Tibial artery (tissue), 4 donors: ENCODE measurements around the gene OXGR1.

Source experiments
- DNase-seq, 2 donors: peaks; one replicate each; pipeline ENCODE4 v3.0.0-alpha.2; 2019
- H3K27ac ChIP-seq, 2 donors: fragments of 200-600 bp; sonication (generic) in 1 of 2; 1 replicate in 1 of 2; 2 replicates in 1 of 2; pipeline ENCODE4 v1.5.1; 2018 to 2019; ENCODE audit warnings: mild to moderate bottlenecking in 1 of 2
- H3K27me3 ChIP-seq, 2 donors: fragments of 200-600 bp; sonication (generic) in 1 of 2; one replicate each; pipeline versions ENCODE4 v1.5.1 to v1.6.0; 2016 to 2019
- H3K36me3 ChIP-seq, 3 donors: fragments of 200-600 bp; sonication (generic) in 2 of 3; one replicate each; pipeline ENCODE4 v1.5.1; 2016 to 2019; ENCODE audit warnings: mild to moderate bottlenecking in 2 of 3
- H3K4me1 ChIP-seq, 4 donors: fragments of 200-600 bp; sonication (generic) in 2 of 4; 1 replicate in 3 of 4; 2 replicates in 1 of 4; pipeline ENCODE4 v1.5.1; 2016 to 2019
- H3K4me3 ChIP-seq, 2 donors: fragments of 200-600 bp; sonication (generic) in 1 of 2; 1 replicate in 1 of 2; 2 replicates in 1 of 2; pipeline ENCODE4 v1.5.1; 2018 to 2019; ENCODE audit warnings: mild to moderate bottlenecking in 2 of 2
- H3K9me3 ChIP-seq, 3 donors: fragments of 200-600 bp; sonication (generic) in 1 of 3; one replicate each; pipeline ENCODE4 v1.5.1; 2016 to 2019
- CTCF ChIP-seq, 2 experiments: fragments of 200-600 bp in 1 of 2; fragments of 450-650 bp in 1 of 2; IDR thresholded peaks; one replicate each; pipeline ENCODE4 v1.5.1; 2017 to 2019; ENCODE audit warnings: antibody characterized with exemption in 2 of 2, mild to moderate bottlenecking in 1 of 2, moderate library complexity in 1 of 2
- intact Hi-C: fragments of 100-400 bp; cut with DNase I; formaldehyde crosslinking; loops from one replicate; pipeline ENCODE4 v1.15.0; 2023; ENCODE audit warnings: low total_unique reads

Gene OXGR1

GRCh38 chr13:96994017-96994857 lies at the start of gene OXGR1:
Gene OXGR1 (minus strand): TSS chr13:96994476. CDS start chr13:96987759, 6,717 bp downstream.
- H3K4me3 ChIP-seq: peak within 1 kb of the TSS; percentile 38 to 53
- no peaks in the 10 kb centered on the region for H3K36me3 ChIP-seq
- peaks cover 0 to 17% (median 10%) of the 10 kb centered on the region in 4 donors for H3K4me1 ChIP-seq
- H3K27ac ChIP-seq: no peak within 1 kb of the TSS
- intact Hi-C loops: no loop called here
- H3K27me3 ChIP-seq: peaks cover 0 to 22% of the 10 kb centered on the region in 2 donors
- DNase-seq: no peak
- no peaks in the 10 kb centered on the region for H3K9me3 ChIP-seq
- TF ChIP-seq CTCF (IDR thresholded peaks at IDR 0.05): no peak

GRCh38 chr13:97043302-97043701 lies 49.0 kb upstream of the OXGR1 start:
- intact Hi-C loops: no loop called here
- no peaks in the 10 kb centered on the region for H3K27me3 ChIP-seq
- TF ChIP-seq CTCF (IDR thresholded peaks at IDR 0.05): no peak
- no peaks in the 10 kb centered on the region for H3K9me3 ChIP-seq
- no peak for DNase-seq
- H3K4me1 ChIP-seq: no peaks in the 10 kb centered on the region
- H3K27ac ChIP-seq: no peak overlapping the region
- H3K36me3 ChIP-seq: no peaks in the 10 kb centered on the region
- no peak overlapping the region for H3K4me3 ChIP-seq

- no peaks in the 10 kb centered on the region for H3K27me3 ChIP-seq
- intact Hi-C loops: no loop called here
- peaks cover 0 to 8% (median 0%) of the 10 kb centered on the region in 4 donors for H3K4me1 ChIP-seq
- H3K9me3 ChIP-seq: peaks cover 0 to 4% (median 0%) of the 10 kb centered on the region in 3 donors
- H3K27ac ChIP-seq: no peak overlapping the region
- H3K36me3 ChIP-seq: no peaks in the 10 kb centered on the region
- peak in 1 of 2 experiments; percentile 6 for TF ChIP-seq CTCF (IDR thresholded peaks at IDR 0.05)
- no peak overlapping the region for H3K4me3 ChIP-seq
- DNase-seq: no peak
Observed at GRCh38 chr13:97030705-97031452, 36.6 kb upstream of the OXGR1 start.

GRCh38 chr13:97028441-97029299 lies 34.4 kb upstream of the OXGR1 start:
- H3K27me3 ChIP-seq: no peaks in the 10 kb centered on the region
- H3K4me1 ChIP-seq: peaks cover 0 to 8% (median 0%) of the 10 kb centered on the region in 4 donors
- no peaks in the 10 kb centered on the region for H3K9me3 ChIP-seq
- peak; percentile 52 to 71 for DNase-seq
- H3K27ac ChIP-seq: no peak overlapping the region
- H3K4me3 ChIP-seq: no peak overlapping the region
- intact Hi-C loops: loop anchor here (10.0 kb wide), 1 partner anchor 336 kb away; no protein-coding TSS in a partner anchor
- TF ChIP-seq CTCF (IDR thresholded peaks at IDR 0.05): peak; percentile 81 to 91
- H3K36me3 ChIP-seq: no peaks in the 10 kb centered on the region

GRCh38 chr13:97027162-97027554 lies 32.9 kb upstream of the OXGR1 start:
- no peak for DNase-seq
- H3K27ac ChIP-seq: no peak overlapping the region
- H3K27me3 ChIP-seq: no peaks in the 10 kb centered on the region
- no peak for TF ChIP-seq CTCF (IDR thresholded peaks at IDR 0.05)
- no peak overlapping the region for H3K4me3 ChIP-seq
- peaks cover 0 to 8% (median 0%) of the 10 kb centered on the region in 4 donors for H3K4me1 ChIP-seq
- no peaks in the 10 kb centered on the region for H3K9me3 ChIP-seq
- intact Hi-C loops: loop anchor here (10.0 kb wide), 1 partner anchor 338 kb away; no protein-coding TSS in a partner anchor
- no peaks in the 10 kb centered on the region for H3K36me3 ChIP-seq
